Retinal pigment epithelial cell (primary cell): Measurements from ENCODE around the gene E2F1.

ENCODE experiments used
- DNase-seq: peaks from one replicate; pipeline ENCODE4 v3.0.0-alpha.2; 2010; ENCODE audit warnings: low read depth
- H3K4me3 ChIP-seq: 2 replicates; pipeline ENCODE4 v1.5.1; 2011; ENCODE audit warnings: mild to moderate bottlenecking, low read length, control low read depth, moderate library complexity
- CTCF ChIP-seq: conservative IDR thresholded peaks from 2 replicates; pipeline ENCODE4 v1.5.1; 2011; ENCODE audit warnings: low read depth, low read length, control low read depth, inconsistent platforms

Gene E2F1

GRCh38 chr20:33693741-33694638 is 7.8 kb upstream of the E2F1 start:
- DNase-seq: no peak
- no peak overlapping the region for H3K4me3 ChIP-seq
- no peak for TF ChIP-seq CTCF

- TF ChIP-seq CTCF: no peak
- no peak for DNase-seq
- no peak overlapping the region for H3K4me3 ChIP-seq
Measured at GRCh38 chr20:33693289-33693688, 7.1 kb upstream of the E2F1 start.

- no peak overlapping the region for H3K4me3 ChIP-seq
- no peak for TF ChIP-seq CTCF
- no peak for DNase-seq
Measured at GRCh38 chr20:33689973-33690372, 3.8 kb upstream of the E2F1 start.

GRCh38 chr20:33689493-33689892 is 3.3 kb upstream of the E2F1 start:
- no peak for TF ChIP-seq CTCF
- H3K4me3 ChIP-seq: no peak overlapping the region
- no peak for DNase-seq

- no peak for DNase-seq
- no peak for TF ChIP-seq CTCF
- no peak overlapping the region for H3K4me3 ChIP-seq
Measured at GRCh38 chr20:33688938-33689424, 2.8 kb upstream of the E2F1 start.

GRCh38 chr20:33687993-33688937 is 2.1 kb upstream of the E2F1 start:
- DNase-seq: no peak
- no peak overlapping the region for H3K4me3 ChIP-seq
- TF ChIP-seq CTCF: no peak
